GM13977 (cell line): ENCODE data around the gene SUSD3.

ENCODE experiments used
- DNase-seq: peaks from one replicate; pipeline ENCODE4 v3.0.0; 2012; ENCODE audit warnings: low spot score
- CTCF ChIP-seq: IDR thresholded peaks from 2 replicates; pipeline ENCODE4 v1.5.1; 2012; ENCODE audit warnings: mild to moderate bottlenecking, control low read depth; ENCODE audit not compliant: insufficient read depth; ENCODE audit errors: extremely low read depth, missing control alignments
- in situ Hi-C: fragments of 300-500 bp; cut with MboI; formaldehyde crosslinking; loops from one replicate; pipeline ENCODE4 v1.12.0; 2022; ENCODE audit warnings: low sequenced_read_pairs, low pct_unique_long_range_greater_than_20kb, mixed read lengths, inconsistent platforms; ENCODE audit not compliant: unreplicated experiment

Gene SUSD3

GRCh38 chr9:93081081-93081529, 22.6 kb downstream of the SUSD3 start:
- DNase-seq: no peak
- in situ Hi-C loops: no loop called here
- no peak for TF ChIP-seq CTCF

GRCh38 chr9:93081931-93082330, 23.4 kb downstream of the SUSD3 start:
- no peak for TF ChIP-seq CTCF
- in situ Hi-C loops: no loop called here
- no peak for DNase-seq

GRCh38 chr9:93082841-93083411, 24.4 kb downstream of the SUSD3 start:
- DNase-seq: no peak
- in situ Hi-C loops: no loop called here
- no peak for TF ChIP-seq CTCF

DNA sequence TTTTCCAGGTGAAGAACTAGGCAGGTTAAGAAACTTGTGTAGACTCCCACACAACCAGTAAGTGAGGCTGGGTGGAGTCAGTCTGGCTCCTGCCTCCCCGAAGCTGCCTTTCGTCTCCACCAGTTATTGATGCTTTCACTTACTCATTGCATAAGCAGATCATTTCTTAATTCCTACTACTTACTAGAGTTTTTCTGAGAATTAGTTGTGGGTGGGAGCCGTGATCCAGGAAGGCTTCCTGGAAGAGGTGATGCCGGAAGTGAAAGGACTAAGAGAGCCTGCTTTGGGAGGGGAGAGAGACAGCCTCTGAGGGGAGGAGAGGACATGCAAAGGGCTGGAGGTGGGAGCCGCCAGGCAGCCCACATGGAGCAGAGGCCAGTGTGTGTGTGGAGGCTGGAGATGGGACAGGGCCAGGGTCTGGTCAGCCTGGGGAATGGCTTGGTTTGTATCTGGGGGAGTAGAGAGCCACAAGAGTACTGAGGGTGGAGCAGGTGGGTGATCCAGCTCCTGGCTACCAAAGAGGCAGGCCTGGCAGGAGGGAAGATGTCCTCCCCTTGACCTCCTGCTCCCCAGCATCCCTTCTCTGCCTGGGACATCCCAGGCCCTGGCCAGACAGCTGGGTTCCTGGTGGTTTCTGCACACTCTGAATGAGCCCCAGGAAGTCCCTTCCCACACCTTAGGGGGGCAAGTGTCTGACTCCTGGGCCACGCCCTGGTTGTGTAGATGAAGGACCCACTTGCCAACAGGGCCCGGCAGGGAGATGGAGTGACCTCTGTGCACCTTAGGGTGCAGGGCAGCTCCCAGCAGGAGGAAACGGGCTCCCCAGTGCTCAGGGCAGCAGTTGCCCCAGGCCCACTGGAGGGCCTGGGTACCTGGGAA, 25.3 kb downstream of the SUSD3 start:
- no peak for DNase-seq
- in situ Hi-C loops: no loop called here
- no peak for TF ChIP-seq CTCF

DNA sequence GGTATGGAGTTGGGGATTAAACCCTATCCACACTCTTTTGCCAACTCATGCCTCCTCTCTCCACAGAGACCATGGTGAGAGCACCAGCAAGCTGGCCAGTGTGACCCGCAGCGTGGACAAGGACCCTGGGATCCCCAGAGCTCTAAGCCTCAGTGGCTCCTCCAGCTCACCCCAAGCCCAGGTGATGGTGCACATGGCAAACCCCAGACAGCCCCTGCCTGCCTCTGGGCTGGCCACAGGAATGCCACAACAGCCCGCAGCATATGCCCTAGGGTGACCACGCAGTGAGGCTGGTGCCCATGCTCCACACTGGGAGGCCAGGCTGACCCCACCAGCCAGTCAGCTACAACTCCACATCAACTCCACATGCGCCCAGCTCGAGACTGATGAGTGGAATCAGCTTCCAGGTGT, 26.0 kb downstream of the SUSD3 start:
- in situ Hi-C loops: no loop called here
- TF ChIP-seq CTCF: no peak
- DNase-seq: no peak

GRCh38 chr9:93085676-93086075, 27.2 kb downstream of the SUSD3 start:
- no peak for DNase-seq
- in situ Hi-C loops: no loop called here
- no peak for TF ChIP-seq CTCF
